Panc1 (cell line): ENCODE measurements around the gene C6orf62.

Experiments
- CTCF ChIP-seq: fragments of 450-650 bp; IDR thresholded peaks from 2 replicates; pipeline ENCODE4 v1.5.1; 2017; ENCODE audit warnings: mild to moderate bottlenecking
- REST ChIP-seq, 2 experiments: IDR thresholded peaks; 2 replicates each; pipeline ENCODE4 v1.6.1; 2011 to 2012; ENCODE audit warnings: low read depth in 2 of 2, control low read depth in 1 of 2, low read length in 1 of 2, mild to moderate bottlenecking in 1 of 2, moderate library complexity in 1 of 2; ENCODE audit not compliant: insufficient read depth in 1 of 2

- TF ChIP-seq REST (IDR thresholded peaks at IDR 0.05; ENCODE audit: insufficient read depth in 1 of 2, low read depth in 2 of 2, low read length in 1 of 2) = no peak
- TF ChIP-seq CTCF = no peak
These were observed 49.4 kb upstream of the C6orf62 start for GRCh38 chr6:24768361-24768760.
